GM23248 (cell line): ENCODE results near the gene ALK. TPM values are rescaled to one million over a fixed set of nuclear protein-coding genes. Genes with fewer than 3 reads are reported as not detected.

Source experiments
- DNase-seq: peaks from one replicate; pipeline ENCODE4 v3.0.0-alpha.2; 2015
- H2AFZ ChIP-seq: fragments of 200-600 bp; sonication (generic); 2 replicates; pipeline ENCODE4 v1.6.1; 2016; ENCODE audit warnings: antibody characterized with exemption
- H3F3A ChIP-seq: fragments of 200-600 bp; sonication (generic); 2 replicates; pipeline ENCODE4 v1.6.1; 2016; ENCODE audit warnings: mild to moderate bottlenecking, antibody characterized with exemption, mixed run types; ENCODE audit not compliant: insufficient read depth
- H3K27ac ChIP-seq: fragments of 200-600 bp; sonication (generic); 2 replicates; pipeline ENCODE4 v1.5.1; 2016; ENCODE audit warnings: mild to moderate bottlenecking
- H3K27me3 ChIP-seq: fragments of 200-600 bp; sonication (generic); replicated peaks from 2 replicates; pipeline ENCODE4 v1.6.1; 2016; ENCODE audit warnings: mild to moderate bottlenecking; ENCODE audit not compliant: insufficient read depth
- H3K36me3 ChIP-seq: fragments of 200-600 bp; sonication (generic); 2 replicates; pipeline ENCODE4 v1.6.1; 2016; ENCODE audit warnings: low read depth, mild to moderate bottlenecking
- H3K4me1 ChIP-seq: fragments of 200-600 bp; sonication (generic); 2 replicates; pipeline ENCODE4 v1.6.1; 2016; ENCODE audit warnings: mild to moderate bottlenecking; ENCODE audit not compliant: insufficient read depth
- H3K4me2 ChIP-seq: fragments of 200-600 bp; sonication (generic); one replicate; pipeline ENCODE4 v1.6.1; 2016; ENCODE audit warnings: mild to moderate bottlenecking; ENCODE audit not compliant: unreplicated experiment
- H3K4me3 ChIP-seq: fragments of 200-600 bp; sonication (generic); 2 replicates; pipeline ENCODE4 v1.5.1; 2016; ENCODE audit warnings: mild to moderate bottlenecking
- H3K79me2 ChIP-seq: fragments of 200-600 bp; sonication (generic); 2 replicates; pipeline ENCODE4 v1.6.1; 2016; ENCODE audit warnings: mild to moderate bottlenecking; ENCODE audit not compliant: insufficient read depth
- H3K9ac ChIP-seq: fragments of 200-600 bp; sonication (generic); 2 replicates; pipeline ENCODE4 v1.6.1; 2016; ENCODE audit warnings: mild to moderate bottlenecking
- H3K9me2 ChIP-seq: fragments of 200-600 bp; sonication (generic); 2 replicates; pipeline ENCODE4 v1.6.1; 2016; ENCODE audit warnings: mixed run types, mild to moderate bottlenecking, moderate library complexity; ENCODE audit not compliant: insufficient read depth
- H3K9me3 ChIP-seq: fragments of 200-600 bp; sonication (generic); one replicate; pipeline ENCODE4 v1.6.1; 2017; ENCODE audit warnings: low read depth
- H4K20me1 ChIP-seq: fragments of 200-600 bp; sonication (generic); 2 replicates; pipeline ENCODE4 v1.6.0; 2016; ENCODE audit not compliant: insufficient read depth
- EZH2 ChIP-seq: fragments of 200-600 bp; sonication (generic); IDR thresholded peaks from 2 replicates; pipeline ENCODE4 v1.6.1; 2018; ENCODE audit warnings: antibody characterized with exemption, mild to moderate bottlenecking; ENCODE audit not compliant: insufficient read depth, poor library complexity, severe bottlenecking
- EZH2phosphoT487 ChIP-seq: fragments of 200-600 bp; sonication (generic); IDR thresholded peaks from 2 replicates; pipeline ENCODE4 v1.6.1; 2018; ENCODE audit warnings: antibody characterized with exemption, moderate library complexity, mild to moderate bottlenecking, low read depth; ENCODE audit not compliant: insufficient read depth
- WGBS, 2 experiments: methylation state at CpG; one replicate each; pipeline ENCODE4 v1.1.6; 2015 to 2017; ENCODE audit warnings: low lambda C conversion rate in 2 of 2, low coverage in 1 of 2; ENCODE audit errors: missing lambda C conversion rate in 2 of 2; 5-methylcytosine and 5-hydroxymethylcytosine counted together
- in situ Hi-C: fragments of 300-500 bp; cut with MboI; formaldehyde crosslinking; loops from 2 replicates; pipeline ENCODE4 v1.15.0; 2020
- polyA plus RNA-seq: library from polyadenylated mRNA; unstranded; fragments of >200 nt; fragmentation: Nextera tagmentation; extraction: Ambion mirVana; gene quantifications from 2 replicates; pipeline ENCODE4 v1.2.1, GENCODE V29; 2016
- total RNA-seq: library from RNA; depleted of rRNA; stranded (reverse); fragments of >200 nt; shearing (Covaris generic); gene quantifications from 2 replicates; pipeline ENCODE4 v1.2.3, GENCODE V29; 2014

The ALK gene
- total and polyA plus RNA-seq, 2 experiments from 2014 or later: under 0.01 to 0.05 TPM

- Histone ChIP-seq H3K36me3 (no peaks in the 10 kb centered on the region), H3K27ac (no peak overlapping the region), H3K4me2 (no peak overlapping the region), H3K9ac (no peak overlapping the region), H3K27me3 (no peaks in the 10 kb centered on the region; the same call in 1 of the 2 replicates), H3K4me3 (no peak overlapping the region), H3K4me1 (no peaks in the 10 kb centered on the region), H3K79me2 (no peaks in the 10 kb centered on the region), H3K9me2 (no peaks in the 10 kb centered on the region), H4K20me1 (no peaks in the 10 kb centered on the region), H3K9me3 (no peaks in the 10 kb centered on the region), H3F3A (no peaks in the 10 kb centered on the region), H2AFZ (no peak overlapping the region)
- 33 to 37% methylated on average over 17 to 18 of the region's 18 CpGs for WGBS, 2 experiments
- TF ChIP-seq EZH2phosphoT487 (no peak), EZH2 (no peak)
- in situ Hi-C loops: loop anchor here (25.0 kb wide), 1 partner anchor 522 kb away; no protein-coding TSS in a partner anchor
- DNase-seq: peak; percentile 30
These were observed 606.4 kb downstream of the ALK start for GRCh38 chr2:29314816-29315571.

- H3K9me3 ChIP-seq: no peaks in the 10 kb centered on the region
- TF ChIP-seq EZH2phosphoT487: no peak
- no peak for TF ChIP-seq EZH2
- no peaks in the 10 kb centered on the region for H3K79me2 ChIP-seq
- 64 to 73% methylated on average over 5 of the region's 5 CpGs for whole genome bisulfite sequencing, 2 experiments
- H3F3A ChIP-seq: no peaks in the 10 kb centered on the region
- no peak overlapping the region for H3K27ac ChIP-seq
- in situ Hi-C loops: loop anchor here (25.0 kb wide), 1 partner anchor 526 kb away; no protein-coding TSS in a partner anchor
- H2AFZ ChIP-seq: no peak overlapping the region
- no peaks in the 10 kb centered on the region for H3K9me2 ChIP-seq
- no peaks in the 10 kb centered on the region for H4K20me1 ChIP-seq
- no peak overlapping the region for H3K4me2 ChIP-seq
- H3K4me1 ChIP-seq: no peaks in the 10 kb centered on the region
- H3K27me3 ChIP-seq: no peaks in the 10 kb centered on the region
- DNase-seq: no peak
- no peak overlapping the region for H3K9ac ChIP-seq
- H3K36me3 ChIP-seq: no peaks in the 10 kb centered on the region
- H3K4me3 ChIP-seq: no peak overlapping the region
These were observed 609.9 kb downstream of the ALK start for GRCh38 chr2:29311458-29311857.

GRCh38 chr2:29310650-29311348, 610.6 kb downstream of the ALK start:
- Histone ChIP-seq H3K4me3 (no peak overlapping the region), H3K9me2 (no peaks in the 10 kb centered on the region), H3K9ac (no peak overlapping the region), H2AFZ (no peak overlapping the region), H3F3A (no peaks in the 10 kb centered on the region), H4K20me1 (no peaks in the 10 kb centered on the region), H3K36me3 (no peaks in the 10 kb centered on the region), H3K9me3 (no peaks in the 10 kb centered on the region), H3K79me2 (no peaks in the 10 kb centered on the region), H3K4me2 (no peak overlapping the region), H3K4me1 (no peaks in the 10 kb centered on the region), H3K27me3 (no peaks in the 10 kb centered on the region), H3K27ac (no peak overlapping the region)
- no peak for DNase-seq
- TF ChIP-seq EZH2phosphoT487: no peak
- no peak for TF ChIP-seq EZH2
- in situ Hi-C loops: loop anchor here (25.0 kb wide), 1 partner anchor 527 kb away; no protein-coding TSS in a partner anchor
- 61 to 65% methylated on average over 10 of the region's 10 CpGs for WGBS, 2 experiments

GRCh38 chr2:29309090-29310029, 612.0 kb downstream of the ALK start:
- Histone ChIP-seq H3K27ac (no peak overlapping the region), H3K79me2 (no peaks in the 10 kb centered on the region), H3K9ac (no peak overlapping the region), H4K20me1 (no peaks in the 10 kb centered on the region), H3K27me3 (no peaks in the 10 kb centered on the region), H3K4me1 (no peaks in the 10 kb centered on the region), H3K4me2 (no peak overlapping the region), H3F3A (no peaks in the 10 kb centered on the region), H3K36me3 (no peaks in the 10 kb centered on the region), H3K9me3 (no peaks in the 10 kb centered on the region), H3K4me3 (no peak overlapping the region), H3K9me2 (no peaks in the 10 kb centered on the region), H2AFZ (no peak overlapping the region)
- DNase-seq: peak; percentile 75
- in situ Hi-C loops: loop anchor here (25.0 kb wide), 1 partner anchor 528 kb away; no protein-coding TSS in a partner anchor
- TF ChIP-seq EZH2phosphoT487: no peak
- WGBS, 2 experiments: 51 to 61% methylated on average over 9 of the region's 9 CpGs
